Stimulated activated CD4-positive, alpha-beta T cell treated with anti-CD3 and anti-CD28 coated beads, TNF-alpha, amount 100 ng/mL, for 1 hour (primary cell): ENCODE data around the gene NSD1.

ENCODE experiments used
- DNase-seq, 3 donors: peaks; one replicate each; pipeline ENCODE4 v3.0.0-alpha.2; 2020; ENCODE audit warnings: low read depth in 3 of 3, low spot score in 1 of 3

NSD1 gene

GRCh38 chr5:177097016-177097985 lies 36.3 kb upstream of the NSD1 start:
- DNase-seq, result no peak

GRCh38 chr5:177098120-177098469 lies 35.5 kb upstream of the NSD1 start:
- DNase-seq, result no peak

- no peak for DNase-seq
Measured at GRCh38 chr5:177098470-177099141, 35.0 kb upstream of the NSD1 start.

GRCh38 chr5:177099422-177100093 lies 34.0 kb upstream of the NSD1 start:
- DNase-seq, result no peak

- no peak for DNase-seq
Measured at GRCh38 chr5:177100714-177101121, 32.9 kb upstream of the NSD1 start.

- DNase-seq, result no peak
Measured at GRCh38 chr5:177103523-177104253, 29.9 kb upstream of the NSD1 start.

GRCh38 chr5:177105691-177106476 lies 27.7 kb upstream of the NSD1 start:
- DNase-seq, result no peak

- no peak for DNase-seq
Measured at GRCh38 chr5:177107159-177107558, 26.4 kb upstream of the NSD1 start.

- DNase-seq, result no peak
Measured at GRCh38 chr5:177109810-177110209, 23.8 kb upstream of the NSD1 start.

- peak in 2 of 3 donors; percentile 24 to 46 for DNase-seq
Measured at GRCh38 chr5:177111720-177112394, 21.7 kb upstream of the NSD1 start.

GRCh38 chr5:177112589-177113220 lies 20.9 kb upstream of the NSD1 start:
- DNase-seq, result no peak

- peak in 2 of 3 donors; percentile 64 to 74 for DNase-seq
Measured at GRCh38 chr5:177113566-177114424, 19.8 kb upstream of the NSD1 start.

GRCh38 chr5:177116631-177117373 lies 16.8 kb upstream of the NSD1 start:
- peak; percentile 64 to 68 (median 65) for DNase-seq

GRCh38 chr5:177117441-177118045 lies 16.0 kb upstream of the NSD1 start:
- no peak for DNase-seq

- DNase-seq, result no peak
Measured at GRCh38 chr5:177122566-177122965, 11.0 kb upstream of the NSD1 start.

GRCh38 chr5:177123789-177124485 lies 9.6 kb upstream of the NSD1 start:
- DNase-seq, result no peak
